AG09319 (cell line): ENCODE measurements around the gene ZBTB47.

Experiments used
- DNase-seq: peaks from one replicate; pipeline ENCODE4 v3.0.0-alpha.2; 2010; ENCODE audit warnings: low read depth; ENCODE audit errors: extremely low read depth
- CTCF ChIP-seq: IDR thresholded peaks from 2 replicates; pipeline ENCODE4 v1.5.1; 2011; ENCODE audit warnings: low read depth, mild to moderate bottlenecking, inconsistent platforms, low read length, moderate library complexity

The ZBTB47 gene

GRCh38 chr3:42640129-42640528 is 13.4 kb upstream of the ZBTB47 start:
- TF ChIP-seq CTCF = no peak
- DNase-seq = no peak

- no peak for DNase-seq
- no peak for TF ChIP-seq CTCF
Observed at GRCh38 chr3:42640771-42641370, 12.6 kb upstream of the ZBTB47 start.

- no peak for DNase-seq
- TF ChIP-seq CTCF = no peak
Observed at GRCh38 chr3:42647821-42648459, 5.6 kb upstream of the ZBTB47 start.

- no peak for DNase-seq
- no peak for TF ChIP-seq CTCF
Observed at GRCh38 chr3:42649006-42649405, 4.5 kb upstream of the ZBTB47 start.

GRCh38 chr3:42649783-42650182 is 3.7 kb upstream of the ZBTB47 start:
- no peak for TF ChIP-seq CTCF
- no peak for DNase-seq

- no peak for DNase-seq
Observed at GRCh38 chr3:42651248-42652091, 2.0 kb upstream of the ZBTB47 start.

More at GRCh38 chr3:42651248-42652091, 2.0 kb upstream of the ZBTB47 start:
- TF ChIP-seq CTCF = no peak
